ENCODE data around the gene ZNF276. TPM values are rescaled to one million over a fixed set of nuclear protein-coding genes. Genes with fewer than 3 reads are reported as not detected.

ZNF276 gene
- polyA plus RNA-seq, 1 experiment, result 8.5 TPM

DNA sequence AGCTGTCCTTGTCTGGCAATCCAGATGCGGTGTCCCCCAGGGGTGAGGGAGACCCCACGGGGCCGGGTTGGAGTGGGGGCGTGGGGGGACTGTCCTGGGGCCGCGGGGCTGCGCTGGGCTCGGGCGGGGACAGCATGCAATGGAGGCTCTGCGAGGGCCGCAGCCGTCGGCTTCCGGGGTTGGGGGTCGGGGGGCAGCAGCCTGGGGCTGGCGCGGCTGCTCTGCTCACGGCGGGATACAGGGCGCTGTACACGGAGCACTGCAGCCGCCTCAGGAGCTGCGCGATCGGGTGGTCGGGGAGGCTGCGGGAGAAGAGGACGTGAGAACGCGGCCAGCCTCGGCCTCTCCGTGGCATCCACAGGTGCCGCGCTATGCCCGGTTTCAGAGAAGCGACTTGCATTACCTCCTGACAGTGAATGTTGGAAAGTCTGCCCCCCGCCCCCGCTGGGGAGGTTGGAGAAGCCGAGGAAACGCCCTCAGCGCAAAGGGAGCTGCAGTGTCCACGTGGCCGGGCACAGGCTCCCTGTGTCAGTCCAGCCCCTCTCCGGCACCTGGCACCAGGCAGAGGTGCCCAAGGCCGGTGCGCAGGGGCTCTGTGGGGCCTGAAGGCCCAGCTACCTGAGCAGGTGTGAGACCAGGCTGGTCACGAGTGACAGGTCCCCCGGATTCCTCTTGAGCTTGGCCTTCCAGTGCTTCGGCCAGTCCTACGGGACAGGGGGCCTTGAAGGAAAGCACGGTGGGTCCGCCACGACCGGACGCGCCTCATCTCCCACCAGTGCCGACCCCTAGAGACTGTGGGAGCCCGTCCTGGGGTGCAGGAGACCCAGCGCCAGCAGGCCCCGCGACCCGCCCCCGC, 10.4 kb upstream of the ZNF276 start:
- no peaks in the 10 kb centered on the region for H3K27me3 ChIP-seq (ENCODE audit: control insufficient read depth, insufficient read depth, low read length)
- TF ChIP-seq, protein P1, sequence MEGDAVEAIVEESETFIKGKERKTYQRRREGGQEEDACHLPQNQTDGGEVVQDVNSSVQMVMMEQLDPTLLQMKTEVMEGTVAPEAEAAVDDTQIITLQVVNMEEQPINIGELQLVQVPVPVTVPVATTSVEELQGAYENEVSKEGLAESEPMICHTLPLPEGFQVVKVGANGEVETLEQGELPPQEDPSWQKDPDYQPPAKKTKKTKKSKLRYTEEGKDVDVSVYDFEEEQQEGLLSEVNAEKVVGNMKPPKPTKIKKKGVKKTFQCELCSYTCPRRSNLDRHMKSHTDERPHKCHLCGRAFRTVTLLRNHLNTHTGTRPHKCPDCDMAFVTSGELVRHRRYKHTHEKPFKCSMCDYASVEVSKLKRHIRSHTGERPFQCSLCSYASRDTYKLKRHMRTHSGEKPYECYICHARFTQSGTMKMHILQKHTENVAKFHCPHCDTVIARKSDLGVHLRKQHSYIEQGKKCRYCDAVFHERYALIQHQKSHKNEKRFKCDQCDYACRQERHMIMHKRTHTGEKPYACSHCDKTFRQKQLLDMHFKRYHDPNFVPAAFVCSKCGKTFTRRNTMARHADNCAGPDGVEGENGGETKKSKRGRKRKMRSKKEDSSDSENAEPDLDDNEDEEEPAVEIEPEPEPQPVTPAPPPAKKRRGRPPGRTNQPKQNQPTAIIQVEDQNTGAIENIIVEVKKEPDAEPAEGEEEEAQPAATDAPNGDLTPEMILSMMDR (IDR thresholded peaks at IDR 0.05; ENCODE audit: insufficient read depth, low read depth, low read length), result no peak
- H3K36me3 ChIP-seq (ENCODE audit: control insufficient read depth, insufficient read depth, low read length), result peaks cover 4% of the 10 kb centered on the region
- DNase-seq (ENCODE audit: low read depth), result no peak
- ChIA-PET POLR2A (no interaction called here), CTCF (interaction anchor here (0.5 to 1.3 kb wide), 2 partner anchors 130 to 150 kb away, joined by 3 read pairs; no protein-coding TSS in a partner anchor)
- H3K4me3 ChIP-seq (ENCODE audit: low read depth, low read length), result no peak overlapping the region

DNA sequence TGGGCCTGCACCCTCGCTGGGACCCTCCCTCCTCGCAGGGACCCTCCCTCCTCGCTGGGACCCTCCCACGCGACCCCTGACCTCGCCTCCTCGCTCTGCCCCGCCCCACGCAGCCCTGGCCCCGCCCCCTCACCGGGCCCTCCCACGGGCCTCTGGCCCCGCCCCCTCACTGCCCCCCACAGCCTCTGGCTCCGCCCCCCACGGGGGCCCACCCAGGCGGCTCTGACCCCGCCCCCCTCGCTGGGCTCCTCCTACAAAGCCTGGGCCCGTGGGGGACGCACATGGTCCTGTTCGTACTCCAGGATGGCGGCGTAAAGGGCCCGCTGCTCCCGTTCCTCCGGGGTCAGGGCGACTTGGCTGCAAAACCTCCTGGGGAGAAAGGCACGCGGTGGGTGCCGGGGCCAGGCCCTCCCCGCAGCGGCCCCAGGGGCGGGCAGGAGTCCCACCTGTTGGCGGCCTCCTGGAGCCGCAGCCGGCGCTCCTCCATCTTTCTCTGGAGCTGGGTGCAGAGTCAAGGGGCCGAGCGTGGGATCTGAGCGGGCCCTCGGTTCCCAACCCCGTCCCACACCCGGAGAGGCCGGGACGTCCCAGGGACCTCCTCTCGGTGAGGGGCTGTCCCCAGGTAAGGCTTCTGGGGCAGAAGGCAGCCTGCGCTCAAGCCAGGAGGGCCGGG, 9.6 kb upstream of the ZNF276 start:
- Histone ChIP-seq H3K36me3 (ENCODE audit: control insufficient read depth, insufficient read depth, low read length) (peaks cover 4% of the 10 kb centered on the region), H3K4me3 (ENCODE audit: low read depth, low read length) (peak overlapping the region; percentile 48), H3K27me3 (ENCODE audit: control insufficient read depth, insufficient read depth, low read length) (no peaks in the 10 kb centered on the region)
- ChIA-PET POLR2A (no interaction called here), CTCF (no interaction called here)
- TF ChIP-seq, protein P1 (IDR thresholded peaks at IDR 0.05; ENCODE audit: insufficient read depth, low read depth, low read length), result no peak
- DNase-seq (ENCODE audit: low read depth), result no peak

DNA sequence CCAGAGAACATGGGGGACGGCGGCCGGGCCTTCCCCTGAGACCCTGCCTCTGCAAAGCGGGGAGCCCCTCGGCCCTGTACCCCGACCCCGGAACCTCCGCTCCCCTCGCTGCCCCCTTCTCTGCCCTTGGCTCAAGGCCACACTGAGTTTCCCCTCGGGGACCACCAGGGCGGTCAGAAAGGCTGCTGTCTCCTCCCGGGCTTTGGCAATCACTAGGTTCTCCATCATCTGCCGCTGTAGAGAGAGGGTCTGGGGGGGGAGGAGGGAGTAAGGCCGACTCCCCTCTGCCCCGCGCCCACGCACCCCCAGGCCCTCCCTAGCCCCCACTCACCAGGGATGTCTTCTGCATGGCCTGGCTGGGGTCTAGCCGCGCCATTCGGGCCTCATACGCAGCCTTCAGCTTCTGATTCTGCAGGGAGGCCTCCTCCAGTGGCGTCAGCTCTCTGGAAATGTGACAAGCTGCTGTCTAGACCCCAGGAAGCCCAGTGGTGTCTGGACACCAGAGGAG, 9.0 kb upstream of the ZNF276 start:
- TF ChIP-seq, protein P1 (IDR thresholded peaks at IDR 0.05; ENCODE audit: insufficient read depth, low read depth, low read length), result no peak
- POLR2A ChIA-PET, result no interaction called here
- H3K27me3 ChIP-seq (ENCODE audit: control insufficient read depth, insufficient read depth, low read length), result no peaks in the 10 kb centered on the region
- no peak for DNase-seq (ENCODE audit: low read depth)
- H3K4me3 ChIP-seq (ENCODE audit: low read depth, low read length), result peak overlapping the region; percentile 48
- peaks cover 5% of the 10 kb centered on the region for H3K36me3 ChIP-seq (ENCODE audit: control insufficient read depth, insufficient read depth, low read length)
- CTCF ChIA-PET, result interaction anchor here (0.7 kb wide), 1 partner anchor 148 kb away, joined by 5 read pairs; no protein-coding TSS in a partner anchor

DNA sequence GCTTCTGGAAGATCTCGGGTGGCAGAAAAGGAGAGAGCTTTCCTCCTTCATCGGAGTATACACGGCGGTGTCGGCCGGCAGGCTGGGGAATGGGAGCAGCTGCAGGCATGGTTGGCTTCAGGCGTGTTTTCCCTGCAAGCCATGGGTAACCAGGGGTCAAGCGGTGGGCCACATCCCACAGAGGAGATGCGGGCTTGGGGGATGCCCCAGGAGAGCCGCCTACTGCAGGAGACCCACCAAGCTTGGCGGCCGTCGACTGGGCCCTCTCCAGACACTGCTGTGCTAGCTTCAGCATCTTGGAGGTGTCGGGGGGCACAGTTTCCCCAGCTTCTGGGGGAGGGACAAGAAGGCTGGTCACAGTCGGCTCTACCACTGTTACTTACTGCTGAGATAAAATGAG, 4.8 kb upstream of the ZNF276 start:
- no peak for DNase-seq (ENCODE audit: low read depth)
- no peaks in the 10 kb centered on the region for H3K27me3 ChIP-seq (ENCODE audit: control insufficient read depth, insufficient read depth, low read length)
- CTCF ChIA-PET, result interaction anchor here (0.9 to 3.2 kb wide), 3 partner anchors 9 to 16 kb away, joined by 3 to 9 read pairs (median 4); no protein-coding TSS in a partner anchor
- H3K36me3 ChIP-seq (ENCODE audit: control insufficient read depth, insufficient read depth, low read length), result peaks cover 3% of the 10 kb centered on the region; the same call in 1 of the 2 replicates
- H3K4me3 ChIP-seq (ENCODE audit: low read depth, low read length), result no peak overlapping the region
- POLR2A ChIA-PET, result no interaction called here
- TF ChIP-seq, protein P1 (IDR thresholded peaks at IDR 0.05; ENCODE audit: insufficient read depth, low read depth, low read length), result no peak
